HEK293 (cell line): ENCODE results near the gene LAMA2.

Experiments used
- CTCF ChIA-PET: fragments of 350-600 bp; formaldehyde crosslinking; extraction: SDS; loops from one replicate; lab custom pipeline; 2021; ENCODE audit warnings: antibody characterized with exemption; lab: Yijun Ruan, JAX
- POLR2A ChIA-PET: fragments of 300-600 bp; formaldehyde crosslinking; extraction: SDS; loops from one replicate; lab custom pipeline; 2020; ENCODE audit warnings: antibody characterized with exemption, inconsistent platforms; lab: Yijun Ruan, JAX
- H3K27ac ChIP-seq: fragments of 200-500 bp; sonication (Bioruptor generic); 2 replicates; pipeline ENCODE4 v1.5.1; 2014; ENCODE audit warnings: low read depth, low read length, control low read depth, inconsistent platforms; ENCODE audit errors: extremely low read depth
- H3K36me3 ChIP-seq, 2 experiments: fragments of 200-500 bp in 1 of 2; sonication (Bioruptor generic) in 1 of 2; 1 replicate in 1 of 2; 2 replicates in 1 of 2; pipeline ENCODE4 v1.5.1; 2014 to 2017; ENCODE audit warnings: inconsistent platforms in 2 of 2, low read length in 2 of 2; ENCODE audit not compliant: control insufficient read depth in 2 of 2, insufficient read depth in 1 of 2
- H3K4me1 ChIP-seq: fragments of 200-500 bp; sonication (Bioruptor generic); 2 replicates; pipeline ENCODE4 v1.5.1; 2014; ENCODE audit warnings: mild to moderate bottlenecking, low read length, inconsistent platforms; ENCODE audit not compliant: control insufficient read depth, insufficient read depth
- H3K4me3 ChIP-seq: 2 replicates; pipeline ENCODE4 v1.5.1; 2011; ENCODE audit warnings: low read depth, mild to moderate bottlenecking, control low read depth, low read length, moderate library complexity
- H3K9me3 ChIP-seq: fragments of 200-500 bp; sonication (Bioruptor generic); 2 replicates; pipeline ENCODE4 v1.5.1; 2014; ENCODE audit warnings: low read depth, low read length, inconsistent platforms; ENCODE audit not compliant: control insufficient read depth, insufficient read depth
- FEZF1 ChIP-seq: fragments of 450-650 bp; formaldehyde crosslinking; IDR thresholded peaks from 2 replicates; pipeline ENCODE4 v1.5.1; 2016; ENCODE audit warnings: missing biosample characterization, missing genetic modification characterization
- GLIS2 ChIP-seq: fragments of 450-650 bp; formaldehyde crosslinking; IDR thresholded peaks from 2 replicates; pipeline ENCODE4 v1.5.1; 2016; ENCODE audit warnings: missing biosample characterization, missing genetic modification characterization
- KLF16 ChIP-seq: fragments of 450-650 bp; formaldehyde crosslinking; IDR thresholded peaks from 2 replicates; pipeline ENCODE4 v1.5.1; 2017; ENCODE audit warnings: missing biosample characterization, missing genetic modification characterization
- KLF8 ChIP-seq: fragments of 450-650 bp; formaldehyde crosslinking; IDR thresholded peaks from 2 replicates; pipeline ENCODE4 v1.5.1; 2016; ENCODE audit warnings: missing biosample characterization, missing genetic modification characterization
- PRDM1 ChIP-seq: fragments of 450-650 bp; formaldehyde crosslinking; IDR thresholded peaks from 2 replicates; pipeline ENCODE4; 2016; ENCODE audit warnings: missing biosample characterization, missing genetic modification characterization
- PRDM6 ChIP-seq: fragments of 450-650 bp; formaldehyde crosslinking; IDR thresholded peaks from 2 replicates; pipeline ENCODE4 v1.5.1; 2017; ENCODE audit warnings: missing biosample characterization, missing genetic modification characterization
- TCF7L2 ChIP-seq: IDR thresholded peaks from 2 replicates; pipeline ENCODE4 v1.6.1; 2011; ENCODE audit warnings: low read depth, mild to moderate bottlenecking, inconsistent platforms, low read length, moderate library complexity, borderline replicate concordance
- YY2 ChIP-seq: fragments of 450-650 bp; formaldehyde crosslinking; IDR thresholded peaks from 2 replicates; pipeline ENCODE4 v1.5.1; 2016; ENCODE audit warnings: missing biosample characterization, missing genetic modification characterization
- ZBTB11 ChIP-seq: fragments of 450-650 bp; formaldehyde crosslinking; conservative IDR thresholded peaks from 2 replicates; pipeline ENCODE4 v1.5.1; 2016; ENCODE audit warnings: low read depth, missing biosample characterization, missing genetic modification characterization
- ZBTB49 ChIP-seq: fragments of 450-650 bp; formaldehyde crosslinking; IDR thresholded peaks from 2 replicates; pipeline ENCODE4 v1.5.1; 2016; ENCODE audit warnings: missing biosample characterization, missing genetic modification characterization, low read depth
- ZFP37 ChIP-seq: fragments of 450-650 bp; formaldehyde crosslinking; IDR thresholded peaks from 2 replicates; pipeline ENCODE4 v1.5.1; 2016; ENCODE audit warnings: missing biosample characterization, missing genetic modification characterization
- ZNF133 ChIP-seq: fragments of 450-650 bp; formaldehyde crosslinking; IDR thresholded peaks from 2 replicates; pipeline ENCODE4 v1.5.1; 2016; ENCODE audit warnings: missing biosample characterization, missing genetic modification characterization
- ZNF658 ChIP-seq: fragments of 450-650 bp; formaldehyde crosslinking; IDR thresholded peaks from 2 replicates; pipeline ENCODE4; 2016; ENCODE audit warnings: missing biosample characterization, missing genetic modification characterization
- ZNF747 ChIP-seq: fragments of 450-650 bp; formaldehyde crosslinking; IDR thresholded peaks from 2 replicates; pipeline ENCODE4 v1.5.1; 2016; ENCODE audit warnings: missing biosample characterization, missing genetic modification characterization
- ZNF776 ChIP-seq: fragments of 450-650 bp; formaldehyde crosslinking; IDR thresholded peaks from 2 replicates; pipeline ENCODE4 v1.5.0; 2017; ENCODE audit warnings: missing biosample characterization, missing genetic modification characterization, borderline replicate concordance

Gene LAMA2

GRCh38 chr6:129179283-129179682 lies 296.3 kb downstream of the LAMA2 start:
- TF ChIP-seq GLIS2 (tag by site-specific recombination) (no peak), ZNF133 (tag by site-specific recombination) (no peak), KLF8 (no peak), ZNF776 (tag by site-specific recombination) (no peak), KLF16 (tag by site-specific recombination) (no peak), ZNF747 (tag by site-specific recombination) (no peak)
- Histone ChIP-seq H3K4me1 (peaks cover 22% of the 10 kb centered on the region), H3K36me3 (no peaks in the 10 kb centered on the region), H3K27ac (no peak overlapping the region), H3K4me3 (no peak overlapping the region), H3K9me3 (no peaks in the 10 kb centered on the region)
- POLR2A ChIA-PET, result no interaction called here
- CTCF ChIA-PET, result no interaction called here

GRCh38 chr6:129181001-129181400 lies 298.1 kb downstream of the LAMA2 start:
- ChIA-PET POLR2A (no interaction called here), CTCF (no interaction called here)
- Histone ChIP-seq H3K27ac (no peak overlapping the region; the same call in 1 of the 2 replicates), H3K4me3 (no peak overlapping the region), H3K36me3 (no peaks in the 10 kb centered on the region), H3K4me1 (peaks cover 30% of the 10 kb centered on the region), H3K9me3 (no peaks in the 10 kb centered on the region)
- no peak for TF ChIP-seq ZFP37 (tag by site-specific recombination)
- no peak for TF ChIP-seq KLF8
- TF ChIP-seq ZNF658 (tag by site-specific recombination), result no peak
- peak; percentile 45; the same call in 1 of the 2 replicates for TF ChIP-seq PRDM6
- TF ChIP-seq TCF7L2, result no peak
- TF ChIP-seq PRDM1 (tag by site-specific recombination), result no peak

- ChIA-PET CTCF (interaction anchor here (0.6 kb wide), 1 partner anchor 263 kb away, joined by 3 read pairs; no protein-coding TSS in a partner anchor), POLR2A (no interaction called here)
- Histone ChIP-seq H3K36me3 (no peaks in the 10 kb centered on the region), H3K27ac (peak overlapping the region; percentile 47), H3K4me3 (no peak overlapping the region), H3K9me3 (no peaks in the 10 kb centered on the region), H3K4me1 (peaks cover 33% of the 10 kb centered on the region)
- TF ChIP-seq YY2 (no peak), FEZF1 (tag by site-specific recombination) (peak; percentile 54), GLIS2 (tag by site-specific recombination) (no peak), ZBTB49 (no peak), ZBTB11 (tag by site-specific recombination) (no peak)
Measured at GRCh38 chr6:129183187-129183591, 300.3 kb downstream of the LAMA2 start.
